ENCODE results near the gene HMGCL.
A peak's percentile ranks its signal among the peaks of the same experiment; 100 is the strongest.

The HMGCL gene

GRCh38 chr1:23779826-23780371 is 45.3 kb downstream of the HMGCL start:
- H3K36me3 ChIP-seq (ENCODE audit: insufficient read depth, low read length): peaks cover 46% of the 10 kb centered on the region
- peak overlapping the region; percentile 100 for H3K4me3 ChIP-seq

GRCh38 chr1:23777979-23778814 is 47.0 kb downstream of the HMGCL start, which contains the start of gene PITHD1:
Gene PITHD1, plus strand, starts transcription at chr1:23778418. Its CDS starts 98 bp downstream, at chr1:23778516.
- TF ChIP-seq EZH2 (IDR thresholded peaks at IDR 0.05) (no peak), POLR2AphosphoS5 (IDR thresholded peaks at IDR 0.05; ENCODE audit: borderline replicate concordance, low read depth, low read length) (peak; percentile 94), FOXP2 (optimal IDR thresholded peaks at IDR 0.05; ENCODE audit: control extremely low read depth, extremely low read length, insufficient read depth) (peak; percentile 32)
- DNase-seq (ENCODE audit: low read depth, low spot score): no peak
- H3K27ac ChIP-seq: peak within 1 kb of the TSS; percentile 82

More at GRCh38 chr1:23779826-23780371, 45.3 kb downstream of the HMGCL start:
- Histone ChIP-seq H3K27ac (peak overlapping the region; percentile 42; the same call in 1 of the 2 replicates), H3K9me3 (ENCODE audit: low read depth, low read length) (no peaks in the 10 kb centered on the region), H3K9ac (ENCODE audit: insufficient read length) (peak overlapping the region; percentile 90)
- DNase-seq (ENCODE audit: low read depth, low spot score): no peak
- TF ChIP-seq EZH2 (IDR thresholded peaks at IDR 0.05) (no peak), POLR2AphosphoS5 (IDR thresholded peaks at IDR 0.05; ENCODE audit: borderline replicate concordance, low read depth, low read length) (no peak), FOXP2 (optimal IDR thresholded peaks at IDR 0.05; ENCODE audit: control extremely low read depth, extremely low read length, insufficient read depth) (no peak)

GRCh38 chr1:23776217-23776616 is 49.0 kb downstream of the HMGCL start:
- Histone ChIP-seq H3K9ac (ENCODE audit: insufficient read length) (no peak overlapping the region), H3K27ac (no peak overlapping the region), H3K4me3 (no peak overlapping the region), H3K9me3 (ENCODE audit: low read depth, low read length) (no peaks in the 10 kb centered on the region), H3K36me3 (ENCODE audit: insufficient read depth, low read length) (peaks cover 17% of the 10 kb centered on the region)
- TF ChIP-seq EZH2 (IDR thresholded peaks at IDR 0.05) (no peak), FOXP2 (optimal IDR thresholded peaks at IDR 0.05; ENCODE audit: control extremely low read depth, extremely low read length, insufficient read depth) (no peak), POLR2AphosphoS5 (IDR thresholded peaks at IDR 0.05; ENCODE audit: borderline replicate concordance, low read depth, low read length) (no peak)
- DNase-seq (ENCODE audit: low read depth, low spot score): no peak

More at GRCh38 chr1:23777979-23778814, 47.0 kb downstream of the HMGCL start, which contains the start of gene PITHD1:
- no peaks in the 10 kb centered on the region for H3K9me3 ChIP-seq (ENCODE audit: low read depth, low read length)
- peaks cover 32% of the 10 kb centered on the region for H3K36me3 ChIP-seq (ENCODE audit: insufficient read depth, low read length)
- peak within 1 kb of the TSS; percentile 94 for H3K9ac ChIP-seq (ENCODE audit: insufficient read length)
- H3K4me3 ChIP-seq: peak within 1 kb of the TSS; percentile 100

GRCh38 chr1:23774174-23774880 is 50.9 kb downstream of the HMGCL start:
- H3K27ac ChIP-seq: no peak overlapping the region
- no peak overlapping the region for H3K9ac ChIP-seq (ENCODE audit: insufficient read length)
- H3K4me3 ChIP-seq: no peak overlapping the region
- DNase-seq (ENCODE audit: low read depth, low spot score): no peak
- TF ChIP-seq EZH2 (IDR thresholded peaks at IDR 0.05) (no peak), FOXP2 (optimal IDR thresholded peaks at IDR 0.05; ENCODE audit: control extremely low read depth, extremely low read length, insufficient read depth) (no peak), POLR2AphosphoS5 (IDR thresholded peaks at IDR 0.05; ENCODE audit: borderline replicate concordance, low read depth, low read length) (no peak)
- H3K9me3 ChIP-seq (ENCODE audit: low read depth, low read length): no peaks in the 10 kb centered on the region
- H3K36me3 ChIP-seq (ENCODE audit: insufficient read depth, low read length): peaks cover under 1% of the 10 kb centered on the region

- Histone ChIP-seq H3K27ac (no peak overlapping the region), H3K9ac (ENCODE audit: insufficient read length) (peak overlapping the region; percentile 12), H3K9me3 (ENCODE audit: low read depth, low read length) (no peaks in the 10 kb centered on the region), H3K36me3 (ENCODE audit: insufficient read depth, low read length) (no peaks in the 10 kb centered on the region), H3K4me3 (no peak overlapping the region)
- no peak for TF ChIP-seq FOXP2 (optimal IDR thresholded peaks at IDR 0.05; ENCODE audit: control extremely low read depth, extremely low read length, insufficient read depth)
- TF ChIP-seq POLR2AphosphoS5 (IDR thresholded peaks at IDR 0.05; ENCODE audit: borderline replicate concordance, low read depth, low read length): no peak
- no peak for TF ChIP-seq EZH2 (IDR thresholded peaks at IDR 0.05)
- no peak for DNase-seq (ENCODE audit: low read depth, low spot score)
Measured at GRCh38 chr1:23772854-23773242, 52.4 kb downstream of the HMGCL start.

- Histone ChIP-seq H3K4me3 (peak overlapping the region; percentile 58), H3K27ac (no peak overlapping the region), H3K9me3 (ENCODE audit: low read depth, low read length) (no peaks in the 10 kb centered on the region), H3K36me3 (ENCODE audit: insufficient read depth, low read length) (no peaks in the 10 kb centered on the region), H3K9ac (ENCODE audit: insufficient read length) (no peak overlapping the region)
- TF ChIP-seq EZH2 (IDR thresholded peaks at IDR 0.05): no peak
- no peak for TF ChIP-seq POLR2AphosphoS5 (IDR thresholded peaks at IDR 0.05; ENCODE audit: borderline replicate concordance, low read depth, low read length)
- TF ChIP-seq FOXP2 (optimal IDR thresholded peaks at IDR 0.05; ENCODE audit: control extremely low read depth, extremely low read length, insufficient read depth): peak; percentile 48
- peak; percentile 64 for DNase-seq (ENCODE audit: low read depth, low spot score)
Measured at GRCh38 chr1:23772049-23772853, 53.0 kb downstream of the HMGCL start.

GRCh38 chr1:23768733-23769132 is 56.5 kb downstream of the HMGCL start:
- H3K9me3 ChIP-seq (ENCODE audit: low read depth, low read length): no peaks in the 10 kb centered on the region
- no peak for DNase-seq (ENCODE audit: low read depth, low spot score)
- TF ChIP-seq POLR2AphosphoS5 (IDR thresholded peaks at IDR 0.05; ENCODE audit: borderline replicate concordance, low read depth, low read length) (no peak), FOXP2 (optimal IDR thresholded peaks at IDR 0.05; ENCODE audit: control extremely low read depth, extremely low read length, insufficient read depth) (no peak), EZH2 (IDR thresholded peaks at IDR 0.05) (no peak)
- H3K4me3 ChIP-seq: no peak overlapping the region
- H3K36me3 ChIP-seq (ENCODE audit: insufficient read depth, low read length): peaks cover 4% of the 10 kb centered on the region; the same call in 1 of the 2 replicates
- no peak overlapping the region for H3K9ac ChIP-seq (ENCODE audit: insufficient read length)
- H3K27ac ChIP-seq: no peak overlapping the region

Data from SK-N-MC (cell line).